HepG2 (cell line): Measurements from ENCODE around the gene PTPN3. TPM values are rescaled to one million over a fixed set of nuclear protein-coding genes. Genes with fewer than 3 reads are reported as not detected.

ENCODE experiments used
- ATAC-seq: fragments of 200-7000 bp; cut with Tn5 transposase; 3 replicates; pipeline ENCODE4 v1.9.1; 2020; ENCODE audit warnings: mild to moderate bottlenecking, moderate library complexity
- BruUV-seq: library from RNA; stranded (reverse); fragments of 400-500 nt; replicated peaks from 2 replicates; lab custom pipeline; 2021; lab: Mats Ljungman, UMichigan
- CTCF ChIA-PET: fragments of 300-600 bp; formaldehyde crosslinking; extraction: SDS; loops from one replicate; lab custom pipeline; 2021; ENCODE audit warnings: low total read pairs, inconsistent platforms, low intra/inter-chr PET ratio; lab: Yijun Ruan, JAX
- POLR2A ChIA-PET: fragments of 350-600 bp; sonication (Branson Sonifier 250); formaldehyde crosslinking; loops from one replicate; lab custom pipeline; 2020; ENCODE audit warnings: antibody characterized with exemption, inconsistent platforms; lab: Yijun Ruan, JAX
- DNase-seq: peaks from one replicate; pipeline ENCODE4 v3.0.0-alpha.2; 2015; ENCODE audit warnings: low spot score
- FAIRE-seq: peaks from 3 replicates; lab custom pipeline; 2011; peaks lifted over from hg19 to GRCh38; lab: Jason Lieb, UNC
- H2AFZ ChIP-seq: one replicate; pipeline ENCODE4 v1.6.1; 2011; ENCODE audit warnings: low read length, inconsistent platforms
- H3K27ac ChIP-seq: fragments of 300-600 bp; 3 replicates; pipeline ENCODE4 v1.8.0; 2011; ENCODE audit warnings: mixed run types, mild to moderate bottlenecking, mixed read lengths, low read length, inconsistent platforms; ENCODE audit not compliant: insufficient read depth; ENCODE audit errors: extremely low read length
- H3K27me3 ChIP-seq, 2 experiments: fragments of 200-600 bp in 1 of 2; 2 replicates in 1 of 2; 3 replicates in 1 of 2; pipeline versions ENCODE4 v1.6.0 to v1.8.0; 2011; ENCODE audit warnings: low read length in 2 of 2, mild to moderate bottlenecking in 2 of 2, moderate library complexity in 2 of 2, inconsistent platforms in 1 of 2; ENCODE audit not compliant: insufficient read depth in 2 of 2, control insufficient read depth in 1 of 2
- H3K36me3 ChIP-seq, 2 experiments: fragments of 200-600 bp in 1 of 2; replicated peaks in 1 of 2; 2 replicates in 1 of 2; 3 replicates in 1 of 2; pipeline versions ENCODE4 v1.5.1 to v1.8.0; 2011; ENCODE audit warnings: low read length in 2 of 2, inconsistent platforms in 1 of 2; ENCODE audit not compliant: insufficient read depth in 2 of 2, control insufficient read depth in 1 of 2
- H3K4me1 ChIP-seq: 2 replicates; pipeline ENCODE4 v1.5.1; 2012; ENCODE audit warnings: low read length, inconsistent platforms; ENCODE audit not compliant: insufficient read depth
- H3K4me2 ChIP-seq: 2 replicates; pipeline ENCODE4 v1.6.0; 2011; ENCODE audit warnings: low read depth, low read length, inconsistent platforms
- H3K4me3 ChIP-seq, 3 experiments: fragments of 200-600 bp in 1 of 3; sonication (generic), shearing (Covaris generic) in 1 of 3; replicated peaks in 1 of 3; 2 replicates each; pipeline ENCODE4 v1.5.1; 2011 to 2016; ENCODE audit warnings: low read length in 3 of 3, inconsistent platforms in 2 of 3, low read depth in 2 of 3, mild to moderate bottlenecking in 2 of 3, control low read depth in 1 of 3, mixed read lengths in 1 of 3; ENCODE audit not compliant: insufficient read depth in 1 of 3
- H3K79me2 ChIP-seq: one replicate; pipeline ENCODE4 v1.6.1; 2011; ENCODE audit warnings: low read length, inconsistent platforms; ENCODE audit not compliant: insufficient read depth
- H3K9ac ChIP-seq: 2 replicates; pipeline ENCODE4 v1.6.0; 2011; ENCODE audit warnings: mild to moderate bottlenecking, low read depth, low read length, inconsistent platforms; ENCODE audit not compliant: insufficient read depth
- H3K9me3 ChIP-seq: 2 replicates; pipeline ENCODE4 v1.5.1; 2012; ENCODE audit warnings: mild to moderate bottlenecking, low read length
- H4K20me1 ChIP-seq: 2 replicates; pipeline ENCODE4 v1.6.0; 2011; ENCODE audit warnings: inconsistent platforms, mild to moderate bottlenecking, low read length, moderate library complexity; ENCODE audit not compliant: insufficient read depth
- AKNA ChIP-seq: sonication (generic); formaldehyde crosslinking; IDR thresholded peaks from 2 replicates; pipeline ENCODE4 v1.4.0; 2020; ENCODE audit warnings: missing genetic modification reagents, borderline replicate concordance
- ARID4A ChIP-seq: sonication (generic); formaldehyde crosslinking; IDR thresholded peaks from 2 replicates; pipeline ENCODE4 v1.5.0; 2020; ENCODE audit warnings: mild to moderate bottlenecking, missing genetic modification reagents, borderline replicate concordance
- EZH2 ChIP-seq: conservative IDR thresholded peaks from 2 replicates; pipeline ENCODE4 v1.6.1; 2012; ENCODE audit warnings: mild to moderate bottlenecking, low read depth, low read length, moderate library complexity
- HDAC2 ChIP-seq: sonication (generic); formaldehyde crosslinking; IDR thresholded peaks from 2 replicates; pipeline ENCODE4 v1.4.0; 2020; ENCODE audit warnings: missing genetic modification reagents
- KDM6A ChIP-seq: IDR thresholded peaks from 2 replicates; pipeline ENCODE4 v1.6.1; 2016; ENCODE audit warnings: low read depth
- KLF9 ChIP-seq: IDR thresholded peaks from 2 replicates; pipeline ENCODE4 v1.6.1; 2016; ENCODE audit warnings: low read depth
- LCORL ChIP-seq, 2 experiments: fragments of 450-650 bp in 1 of 2; sonication (generic) in 1 of 2; formaldehyde crosslinking in 1 of 2; IDR thresholded peaks; 2 replicates each; pipeline versions ENCODE4 v1.5.0 to v1.6.1; 2017 to 2020; ENCODE audit warnings: antibody characterized with exemption in 1 of 2, missing genetic modification reagents in 1 of 2
- NR2F2 ChIP-seq: IDR thresholded peaks from 2 replicates; pipeline ENCODE4 v1.6.1; 2012; ENCODE audit warnings: low read depth, inconsistent platforms, borderline replicate concordance
- NR2F6 ChIP-seq, 2 experiments: IDR thresholded peaks; 2 replicates each; pipeline ENCODE4 v1.6.1; 2016; ENCODE audit warnings: antibody characterized with exemption in 1 of 2, mild to moderate bottlenecking in 1 of 2
- PTBP1 ChIP-seq: fragments of 200-400 bp; formaldehyde crosslinking; IDR thresholded peaks from 2 replicates; pipeline ENCODE4 v1.6.1; 2018; ENCODE audit warnings: low read length, low read depth; ENCODE audit not compliant: poor library complexity, severe bottlenecking
- SOX6 ChIP-seq, 2 experiments: fragments of 450-650 bp in 1 of 2; sonication (generic) in 1 of 2; formaldehyde crosslinking in 1 of 2; IDR thresholded peaks; 2 replicates each; pipeline versions ENCODE4 v1.4.0 to v1.6.1; 2017 to 2020; ENCODE audit warnings: antibody characterized with exemption in 1 of 2, mild to moderate bottlenecking in 1 of 2, missing genetic modification reagents in 1 of 2
- SP4 ChIP-seq: sonication (generic); formaldehyde crosslinking; IDR thresholded peaks from 2 replicates; pipeline ENCODE4 v1.8.1; 2023; ENCODE audit warnings: mild to moderate bottlenecking, missing genetic modification reagents
- STAT5B ChIP-seq: sonication (generic); formaldehyde crosslinking; IDR thresholded peaks from 2 replicates; pipeline ENCODE4 v1.4.0; 2020; ENCODE audit warnings: missing genetic modification reagents
- TMF1 ChIP-seq: sonication (generic); formaldehyde crosslinking; IDR thresholded peaks from 2 replicates; pipeline ENCODE4 v1.8.1; 2022; ENCODE audit warnings: low read depth, missing genetic modification reagents
- YEATS2 ChIP-seq: sonication (generic); formaldehyde crosslinking; IDR thresholded peaks from 2 replicates; pipeline ENCODE4 v1.4.0; 2020; ENCODE audit warnings: missing genetic modification reagents, borderline replicate concordance
- ZIK1 ChIP-seq: sonication (generic); formaldehyde crosslinking; IDR thresholded peaks from 2 replicates; pipeline ENCODE4 v1.5.0; 2020; ENCODE audit warnings: mild to moderate bottlenecking, low read depth, missing genetic modification reagents, borderline replicate concordance
- ZNF205 ChIP-seq: IDR thresholded peaks from 2 replicates; pipeline ENCODE4 v1.6.1; 2018; ENCODE audit warnings: missing biosample characterization, missing genetic modification reagents
- WGBS: methylation state at CpG from one replicate; pipeline ENCODE4 v1.1.6; 2017; ENCODE audit warnings: low lambda C conversion rate; 5-methylcytosine and 5-hydroxymethylcytosine counted together
- in situ Hi-C: cut with HindIII; loops from 2 replicates; pipeline ENCODE4 v1.10.0; 2017; ENCODE audit warnings: low pct_unique_long_range_greater_than_20kb; ENCODE audit not compliant: extremely low pct_ligation_motif_present
- intact Hi-C: fragments of 100-400 bp; cut with micrococcal nuclease; formaldehyde crosslinking; loops from one replicate; pipeline ENCODE4 v1.10.0; 2022; ENCODE audit not compliant: unreplicated experiment
- polyA plus RNA-seq, 8 experiments: library from polyadenylated mRNA; depleted of rRNA in 3 of 8; stranded (reverse) in 7 of 8; unstranded in 1 of 8; fragments of >200 nt; fragmentation: Illumina TruSeq in 4 of 8; extraction: Trizol in 4 of 8; gene quantifications; 2 replicates each; pipeline versions ENCODE4 v1.2.1 to v1.2.3, GENCODE V29; 2011 to 2016; ENCODE audit warnings: low read depth in 4 of 8, missing spikeins in 1 of 8, mixed read lengths in 1 of 8; ENCODE audit not compliant: insufficient read depth in 1 of 8
- total RNA-seq, 5 experiments: library from RNA; depleted of rRNA; stranded (reverse); fragments of >200 nt; fragmentation: Illumina TruSeq; extraction: Trizol; gene quantifications; 2 replicates each; pipeline ENCODE4 v1.2.3, GENCODE V29; 2016; ENCODE audit warnings: low read depth in 1 of 5

Gene PTPN3
- total and polyA plus RNA-seq, 2 of the 13 experiments (the other 11 are each of a cell fraction or from before 2014, with no cell fraction given), result 5.6 to 20.5 TPM

- Histone ChIP-seq H4K20me1 (no peaks in the 10 kb centered on the region), H3K9ac (no peak overlapping the region; the same call in 1 of the 2 replicates), H3K9me3 (no peaks in the 10 kb centered on the region), H3K27me3 (peaks cover 1 to 7% of the 10 kb centered on the region in 2 experiments; a peak in 4 of 5 replicates), H3K36me3 (no peaks in the 10 kb centered on the region), H2AFZ (no peak overlapping the region), H3K4me2 (peak overlapping the region; percentile 95), H3K4me1 (peaks cover 45% of the 10 kb centered on the region), H3K27ac (no peak overlapping the region), H3K79me2 (peaks cover 6% of the 10 kb centered on the region), H3K4me3 (peak overlapping the region in 2 of 3 experiments; percentile 71 to 77; a peak in 4 of 6 replicates)
- FAIRE-seq, result no peak
- intact Hi-C loops, result no loop called here
- WGBS, result 83% methylated on average over 4 of the region's 4 CpGs
- DNase-seq, result no peak
- CTCF ChIA-PET, result no interaction called here
- no peak for ATAC-seq
- in situ Hi-C loops, result no loop called here
- POLR2A ChIA-PET, result interaction anchor here (1.2 to 7.3 kb wide), 2 partner anchors 17 to 20 kb away, joined by 3 to 71 read pairs; no protein-coding TSS in a partner anchor
- no TSS peak for BruUV-seq
- TF ChIP-seq KDM6A (CRISPR knock-in tag), result no peak
- TF ChIP-seq ARID4A (CRISPR knock-in tag), result no peak
- TF ChIP-seq HDAC2 (CRISPR knock-in tag), result no peak
- TF ChIP-seq NR2F2, result no peak
- TF ChIP-seq SOX6 (IDR thresholded peaks at IDR 0.05), result no peak
- TF ChIP-seq SOX6 (CRISPR knock-in tag; IDR thresholded peaks at IDR 0.05), result no peak
- TF ChIP-seq ZNF205, result no peak
- TF ChIP-seq ZIK1 (CRISPR knock-in tag), result no peak
- TF ChIP-seq YEATS2 (CRISPR knock-in tag), result no peak
- no peak for TF ChIP-seq STAT5B (CRISPR knock-in tag)
- TF ChIP-seq PTBP1, result no peak
- TF ChIP-seq LCORL (IDR thresholded peaks at IDR 0.05), result no peak
- TF ChIP-seq LCORL (CRISPR knock-in tag; IDR thresholded peaks at IDR 0.05), result no peak
- TF ChIP-seq TMF1 (CRISPR knock-in tag), result no peak
- TF ChIP-seq SP4 (CRISPR knock-in tag), result no peak
- no peak for TF ChIP-seq EZH2
- no peak for TF ChIP-seq NR2F6 (IDR thresholded peaks at IDR 0.05)
- no peak for TF ChIP-seq NR2F6 (CRISPR knock-in tag; IDR thresholded peaks at IDR 0.05)
- no peak for TF ChIP-seq KLF9 (CRISPR knock-in tag)
- no peak for TF ChIP-seq AKNA (CRISPR knock-in tag)
These were observed 1.3 kb downstream of the PTPN3 start for GRCh38 chr9:109496841-109497225.
